ENCODE results near the gene HACL1.

The HACL1 gene

GRCh38 chr3:15601046-15601398, 347 bp downstream of the HACL1 start:
- peak overlapping the region; percentile 83 for H3K27ac ChIP-seq (ENCODE audit: low read depth, low read length)
- H3K9ac ChIP-seq (ENCODE audit: low read length), result peak overlapping the region; percentile 77
- H3K27me3 ChIP-seq (ENCODE audit: control insufficient read depth in 1 of 2, insufficient read depth in 2 of 2, low read length in 2 of 2), result no peaks in the 10 kb centered on the region
- peaks cover 9% of the 10 kb centered on the region for H3K4me1 ChIP-seq (ENCODE audit: insufficient read depth, low read length)
- H3K9me3 ChIP-seq (ENCODE audit: low read length), result no peaks in the 10 kb centered on the region
- H3K36me3 ChIP-seq (ENCODE audit: insufficient read depth, low read length), result peaks cover 17% of the 10 kb centered on the region
- peak overlapping the region; percentile 69 to 100 for H3K4me3 ChIP-seq (ENCODE audit: low read depth in 1 of 2, low read length in 2 of 2)

- no peak overlapping the region for H3K9ac ChIP-seq (ENCODE audit: low read length)
- H3K27me3 ChIP-seq (ENCODE audit: control insufficient read depth in 1 of 2, insufficient read depth in 2 of 2, low read length in 2 of 2), result no peaks in the 10 kb centered on the region
- H3K9me3 ChIP-seq (ENCODE audit: low read length), result no peaks in the 10 kb centered on the region
- H3K27ac ChIP-seq (ENCODE audit: low read depth, low read length), result no peak overlapping the region
- H3K4me3 ChIP-seq (ENCODE audit: low read depth in 1 of 2, low read length in 2 of 2), result no peak overlapping the region
- H3K4me1 ChIP-seq (ENCODE audit: insufficient read depth, low read length), result peaks cover 9% of the 10 kb centered on the region
- H3K36me3 ChIP-seq (ENCODE audit: insufficient read depth, low read length), result peaks cover 17% of the 10 kb centered on the region
Measured at GRCh38 chr3:15595955-15596354, 5.4 kb downstream of the HACL1 start.

DNA sequence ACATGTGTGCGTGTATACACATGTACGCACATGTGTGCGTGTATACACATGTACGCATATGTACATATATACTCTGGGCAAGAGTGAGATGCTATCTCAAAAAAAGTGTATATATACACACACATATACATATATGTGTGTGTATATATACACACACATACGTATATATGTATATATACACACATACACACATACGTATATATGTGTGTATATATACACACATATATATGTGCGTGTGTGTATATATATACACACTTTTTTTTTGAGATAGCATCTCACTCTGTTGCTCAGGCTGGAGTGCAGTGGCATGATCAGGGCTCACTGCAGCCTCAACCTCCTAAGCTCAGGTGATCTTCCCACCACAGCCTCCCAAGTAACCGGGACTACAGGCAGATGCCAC, 8.4 kb downstream of the HACL1 start:
- Histone ChIP-seq H3K9ac (ENCODE audit: low read length) (no peak overlapping the region), H3K4me3 (ENCODE audit: low read depth in 1 of 2, low read length in 2 of 2) (no peak overlapping the region), H3K27ac (ENCODE audit: low read depth, low read length) (no peak overlapping the region), H3K36me3 (ENCODE audit: insufficient read depth, low read length) (peaks cover 12% of the 10 kb centered on the region), H3K27me3 (ENCODE audit: control insufficient read depth in 1 of 2, insufficient read depth in 2 of 2, low read length in 2 of 2) (no peaks in the 10 kb centered on the region), H3K4me1 (ENCODE audit: insufficient read depth, low read length) (no peaks in the 10 kb centered on the region), H3K9me3 (ENCODE audit: low read length) (no peaks in the 10 kb centered on the region)

DNA sequence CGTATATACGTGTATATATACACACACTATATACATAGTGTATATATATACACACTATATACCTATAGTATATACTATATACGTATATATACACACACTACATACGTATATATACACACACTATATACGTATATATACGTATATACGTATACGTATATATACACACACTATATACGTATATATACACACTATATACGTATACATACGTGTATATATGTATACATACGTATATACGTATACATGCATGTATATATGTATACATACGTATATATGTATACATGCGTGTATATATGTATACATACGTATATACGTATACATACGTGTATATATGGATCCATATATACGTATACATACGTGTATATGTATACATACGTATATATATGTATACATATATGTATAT, 9.4 kb downstream of the HACL1 start:
- Histone ChIP-seq H3K27ac (ENCODE audit: low read depth, low read length) (no peak overlapping the region), H3K9me3 (ENCODE audit: low read length) (no peaks in the 10 kb centered on the region), H3K4me1 (ENCODE audit: insufficient read depth, low read length) (no peaks in the 10 kb centered on the region), H3K4me3 (ENCODE audit: low read depth in 1 of 2, low read length in 2 of 2) (no peak overlapping the region), H3K27me3 (ENCODE audit: control insufficient read depth in 1 of 2, insufficient read depth in 2 of 2, low read length in 2 of 2) (no peaks in the 10 kb centered on the region), H3K9ac (ENCODE audit: low read length) (no peak overlapping the region), H3K36me3 (ENCODE audit: insufficient read depth, low read length) (peaks cover 14% of the 10 kb centered on the region)

DNA sequence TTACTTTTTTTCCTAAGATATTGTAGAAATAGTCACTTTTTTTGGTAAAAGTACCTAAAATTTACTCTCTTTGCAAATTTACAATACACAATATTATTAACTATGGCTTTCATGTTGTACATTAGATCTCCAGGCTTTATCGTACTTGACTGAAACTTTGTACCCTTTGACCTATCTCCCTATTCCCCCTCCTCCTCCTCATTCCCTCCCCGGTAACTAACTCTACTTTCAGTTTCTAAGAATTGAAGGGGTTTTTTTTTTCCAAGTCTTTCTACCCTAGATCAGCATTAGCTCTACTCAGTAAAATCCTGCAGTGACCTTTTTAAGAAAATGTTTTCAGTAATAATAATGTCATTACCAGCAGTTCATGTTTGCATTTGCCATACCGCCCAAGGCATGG, 10.1 kb downstream of the HACL1 start:
- Histone ChIP-seq H3K4me1 (ENCODE audit: insufficient read depth, low read length) (no peaks in the 10 kb centered on the region), H3K9me3 (ENCODE audit: low read length) (no peaks in the 10 kb centered on the region), H3K4me3 (ENCODE audit: low read depth in 1 of 2, low read length in 2 of 2) (no peak overlapping the region), H3K9ac (ENCODE audit: low read length) (no peak overlapping the region), H3K36me3 (ENCODE audit: insufficient read depth, low read length) (peaks cover 18% of the 10 kb centered on the region), H3K27ac (ENCODE audit: low read depth, low read length) (no peak overlapping the region), H3K27me3 (ENCODE audit: control insufficient read depth in 1 of 2, insufficient read depth in 2 of 2, low read length in 2 of 2) (no peaks in the 10 kb centered on the region)

DNA sequence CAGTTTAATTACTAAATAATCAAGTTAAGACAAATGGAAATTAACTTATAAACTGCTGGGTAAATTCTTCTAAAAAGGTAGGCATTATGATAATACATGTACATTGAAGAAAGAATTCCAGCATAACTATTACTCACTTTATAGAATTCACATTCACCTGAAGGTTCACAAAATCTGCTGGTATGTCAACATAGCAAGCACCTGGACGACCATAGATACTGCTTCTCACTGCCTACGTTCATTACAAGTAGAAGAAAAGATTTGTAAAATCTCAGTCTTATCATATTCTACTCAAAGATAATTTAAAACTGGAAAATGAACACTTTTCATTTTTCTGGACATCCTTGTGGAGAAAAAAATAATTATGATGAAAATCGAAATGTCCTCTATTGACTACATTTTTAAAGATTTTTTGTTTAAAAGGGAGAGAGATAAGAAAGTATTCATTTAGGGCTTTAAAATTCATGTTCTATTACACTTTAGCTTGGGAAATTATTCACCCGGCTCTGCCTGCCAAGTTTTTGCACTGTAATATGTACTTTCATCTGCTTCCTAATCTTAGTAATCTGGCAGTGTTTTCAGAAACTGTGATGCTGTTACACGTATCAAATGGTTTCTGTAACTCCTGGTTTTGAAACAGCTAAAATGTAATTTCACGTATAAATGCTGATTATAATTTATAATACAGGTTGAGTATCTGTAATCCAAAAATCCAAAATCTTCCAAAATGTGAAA, 16.1 kb downstream of the HACL1 start:
- H3K9ac ChIP-seq (ENCODE audit: low read length), result no peak overlapping the region
- no peak overlapping the region for H3K27ac ChIP-seq (ENCODE audit: low read depth, low read length)
- peaks cover 47% of the 10 kb centered on the region for H3K36me3 ChIP-seq (ENCODE audit: insufficient read depth, low read length)

GRCh38 chr3:15581471-15582394, 19.6 kb downstream of the HACL1 start:
- Histone ChIP-seq H3K36me3 (ENCODE audit: insufficient read depth, low read length) (peaks cover 39% of the 10 kb centered on the region), H3K27me3 (ENCODE audit: control insufficient read depth in 1 of 2, insufficient read depth in 2 of 2, low read length in 2 of 2) (no peaks in the 10 kb centered on the region), H3K9me3 (ENCODE audit: low read length) (no peaks in the 10 kb centered on the region), H3K4me3 (ENCODE audit: low read depth in 1 of 2, low read length in 2 of 2) (no peak overlapping the region), H3K9ac (ENCODE audit: low read length) (no peak overlapping the region), H3K4me1 (ENCODE audit: insufficient read depth, low read length) (peaks cover 5% of the 10 kb centered on the region), H3K27ac (ENCODE audit: low read depth, low read length) (no peak overlapping the region)

More for the DNA sequence above, 16.1 kb downstream of the HACL1 start:
- Histone ChIP-seq H3K9me3 (ENCODE audit: low read length) (no peaks in the 10 kb centered on the region), H3K4me3 (ENCODE audit: low read depth in 1 of 2, low read length in 2 of 2) (no peak overlapping the region), H3K27me3 (ENCODE audit: control insufficient read depth in 1 of 2, insufficient read depth in 2 of 2, low read length in 2 of 2) (no peaks in the 10 kb centered on the region), H3K4me1 (ENCODE audit: insufficient read depth, low read length) (no peaks in the 10 kb centered on the region)

DNA sequence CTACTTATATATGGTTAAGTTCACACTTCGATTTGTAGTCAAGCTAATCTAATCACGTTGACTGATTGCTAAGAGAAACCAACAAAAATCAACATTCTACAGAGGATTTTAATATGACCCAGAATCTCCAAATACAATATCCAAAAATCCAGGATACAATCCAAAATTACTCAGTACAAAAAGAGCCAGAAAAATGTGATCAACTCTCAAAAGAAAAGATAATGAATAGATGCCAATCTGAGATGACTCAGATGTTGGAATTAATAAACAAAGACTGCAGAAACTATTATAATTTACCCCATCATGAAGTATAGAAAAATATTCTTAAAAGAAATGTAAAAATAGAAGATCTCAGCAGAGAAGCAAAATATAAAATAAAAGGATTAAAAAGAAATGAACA, 22.3 kb downstream of the HACL1 start:
- H3K4me3 ChIP-seq (ENCODE audit: low read depth in 1 of 2, low read length in 2 of 2), result no peak overlapping the region
- H3K9ac ChIP-seq (ENCODE audit: low read length), result no peak overlapping the region
- no peaks in the 10 kb centered on the region for H3K27me3 ChIP-seq (ENCODE audit: control insufficient read depth in 1 of 2, insufficient read depth in 2 of 2, low read length in 2 of 2)
- no peaks in the 10 kb centered on the region for H3K9me3 ChIP-seq (ENCODE audit: low read length)
- no peak overlapping the region for H3K27ac ChIP-seq (ENCODE audit: low read depth, low read length)
- H3K36me3 ChIP-seq (ENCODE audit: insufficient read depth, low read length), result peaks cover 20% of the 10 kb centered on the region
- H3K4me1 ChIP-seq (ENCODE audit: insufficient read depth, low read length), result peaks cover 5% of the 10 kb centered on the region

DNA sequence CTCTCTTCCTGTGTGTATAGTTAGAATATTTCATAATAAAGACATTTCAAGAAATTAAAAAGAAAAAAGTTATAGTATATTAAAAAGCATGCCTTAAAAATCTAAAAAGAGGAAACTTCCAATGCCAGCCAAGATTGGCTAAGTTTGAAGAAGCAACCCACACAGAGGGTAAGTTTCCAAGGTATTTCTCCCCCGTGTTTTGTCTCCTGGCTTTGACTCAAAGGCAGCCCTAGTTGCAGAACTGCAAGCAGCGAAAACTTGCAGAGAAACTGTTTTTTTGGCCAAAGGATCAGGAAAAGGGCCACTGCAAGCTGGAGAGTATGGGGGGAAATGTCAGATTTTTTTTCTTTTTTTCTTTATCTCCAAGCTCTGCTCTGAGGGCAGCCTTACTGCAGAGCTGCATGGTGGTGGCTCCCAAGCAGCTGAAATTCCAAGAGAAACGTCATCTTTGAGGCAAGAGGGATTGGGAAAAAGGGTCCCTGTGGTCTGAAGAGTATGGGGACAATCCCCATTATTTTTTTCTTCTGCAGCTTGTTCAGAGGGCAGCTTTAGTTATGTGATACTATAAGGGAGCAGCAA, 23.0 kb downstream of the HACL1 start:
- Histone ChIP-seq H3K27ac (ENCODE audit: low read depth, low read length) (no peak overlapping the region), H3K36me3 (ENCODE audit: insufficient read depth, low read length) (peaks cover 24% of the 10 kb centered on the region)

GRCh38 chr3:15576475-15576874, 24.9 kb downstream of the HACL1 start:
- peaks cover 34% of the 10 kb centered on the region for H3K36me3 ChIP-seq (ENCODE audit: insufficient read depth, low read length)
- H3K4me3 ChIP-seq (ENCODE audit: low read depth in 1 of 2, low read length in 2 of 2), result no peak overlapping the region
- H3K9me3 ChIP-seq (ENCODE audit: low read length), result no peaks in the 10 kb centered on the region
- no peak overlapping the region for H3K27ac ChIP-seq (ENCODE audit: low read depth, low read length)
- no peak overlapping the region for H3K9ac ChIP-seq (ENCODE audit: low read length)
- no peaks in the 10 kb centered on the region for H3K27me3 ChIP-seq (ENCODE audit: control insufficient read depth in 1 of 2, insufficient read depth in 2 of 2, low read length in 2 of 2)
- peaks cover 5% of the 10 kb centered on the region for H3K4me1 ChIP-seq (ENCODE audit: insufficient read depth, low read length)

More for the DNA sequence above, 23.0 kb downstream of the HACL1 start:
- H3K27me3 ChIP-seq (ENCODE audit: control insufficient read depth in 1 of 2, insufficient read depth in 2 of 2, low read length in 2 of 2), result no peaks in the 10 kb centered on the region
- H3K4me3 ChIP-seq (ENCODE audit: low read depth in 1 of 2, low read length in 2 of 2), result no peak overlapping the region
- no peak overlapping the region for H3K9ac ChIP-seq (ENCODE audit: low read length)
- H3K9me3 ChIP-seq (ENCODE audit: low read length), result no peaks in the 10 kb centered on the region
- H3K4me1 ChIP-seq (ENCODE audit: insufficient read depth, low read length), result peaks cover 5% of the 10 kb centered on the region

GRCh38 chr3:15575446-15575845, 25.9 kb downstream of the HACL1 start:
- no peaks in the 10 kb centered on the region for H3K9me3 ChIP-seq (ENCODE audit: low read length)
- H3K4me1 ChIP-seq (ENCODE audit: insufficient read depth, low read length), result peaks cover 5% of the 10 kb centered on the region
- no peak overlapping the region for H3K4me3 ChIP-seq (ENCODE audit: low read depth in 1 of 2, low read length in 2 of 2)
- H3K27me3 ChIP-seq (ENCODE audit: control insufficient read depth in 1 of 2, insufficient read depth in 2 of 2, low read length in 2 of 2), result no peaks in the 10 kb centered on the region
- H3K36me3 ChIP-seq (ENCODE audit: insufficient read depth, low read length), result peaks cover 29% of the 10 kb centered on the region
- no peak overlapping the region for H3K9ac ChIP-seq (ENCODE audit: low read length)
- no peak overlapping the region for H3K27ac ChIP-seq (ENCODE audit: low read depth, low read length)
